H1 (cell line): ENCODE data around the gene TCERG1. TPM values are rescaled to one million over a fixed set of nuclear protein-coding genes. Genes with fewer than 3 reads are reported as not detected.
"Not testable (repeated sequence)": the region's sequence is repeated elsewhere in the genome, so short reads cannot be mapped to it uniquely, and the experiment has no call there.

Source experiments
- CTCF ChIA-PET: fragments of 300-600 bp; sonication (Branson Sonifier 250); formaldehyde crosslinking; loops from one replicate; lab custom pipeline; 2021; ENCODE audit not compliant: partially characterized antibody; lab: Charles Lee
- POLR2A ChIA-PET: fragments of 300-600 bp; sonication (Branson Sonifier 250); formaldehyde crosslinking; loops from one replicate; lab custom pipeline; 2021; ENCODE audit warnings: inconsistent platforms; ENCODE audit not compliant: partially characterized antibody; lab: Charles Lee
- DNase-seq, 2 experiments: peaks; one replicate each; pipeline versions ENCODE4 v3.0.0 to v3.0.0-alpha.2; 2010 to 2022; ENCODE audit warnings: low spot score in 2 of 2, low read depth in 1 of 2, mixed read lengths in 1 of 2
- FAIRE-seq: peaks from 2 replicates; lab custom pipeline; 2011; peaks lifted over from hg19 to GRCh38; lab: Jason Lieb, UNC
- H2AFZ ChIP-seq: 2 replicates; pipeline ENCODE4 v1.8.1; 2012; ENCODE audit warnings: low read length, inconsistent platforms
- H2AK5ac ChIP-seq: 2 replicates; pipeline ENCODE4 v1.6.1; 2013; ENCODE audit warnings: low read depth, low read length
- H2BK120ac ChIP-seq: replicated peaks from 2 replicates; pipeline ENCODE3; 2013; ENCODE audit warnings: low read depth, low read length, inconsistent platforms
- H2BK12ac ChIP-seq: 2 replicates; pipeline ENCODE4 v1.6.1; 2013; ENCODE audit warnings: low read depth, low read length
- H2BK15ac ChIP-seq: 2 replicates; pipeline ENCODE4 v1.6.1; 2013; ENCODE audit warnings: low read length
- H2BK20ac ChIP-seq: 2 replicates; pipeline ENCODE4 v1.6.1; 2013; ENCODE audit warnings: low read length
- H2BK5ac ChIP-seq: 2 replicates; pipeline ENCODE4 v1.6.1; 2013; ENCODE audit warnings: low read depth, low read length
- H3K14ac ChIP-seq: 2 replicates; pipeline ENCODE4 v1.6.1; 2013; ENCODE audit warnings: inconsistent platforms; ENCODE audit not compliant: insufficient read length
- H3K18ac ChIP-seq: 2 replicates; pipeline ENCODE4 v1.6.1; 2013; ENCODE audit warnings: low read length; ENCODE audit errors: extremely low read depth
- H3K23ac ChIP-seq: 2 replicates; pipeline ENCODE4 v1.6.1; 2013; ENCODE audit warnings: inconsistent platforms; ENCODE audit not compliant: insufficient read length
- H3K23me2 ChIP-seq: 2 replicates; pipeline ENCODE4 v1.6.1; 2013; ENCODE audit warnings: low read depth, low read length
- H3K27ac ChIP-seq: 2 replicates; pipeline ENCODE4 v1.6.1; 2011; ENCODE audit warnings: low read depth, low read length, inconsistent platforms
- H3K27me3 ChIP-seq, 4 experiments: replicated peaks in 1 of 4; 1 replicate in 1 of 4; 2 replicates in 3 of 4; pipeline versions ENCODE4 v1.6.1 to v1.8.1; 2011 to 2013; ENCODE audit warnings: low read length in 3 of 4, mild to moderate bottlenecking in 3 of 4, inconsistent platforms in 2 of 4, mixed read lengths in 2 of 4, moderate library complexity in 1 of 4; ENCODE audit not compliant: control insufficient read depth in 3 of 4, insufficient read depth in 3 of 4; ENCODE audit errors: extremely low read depth in 1 of 4
- H3K36me3 ChIP-seq, 4 experiments: 2 replicates each; pipeline versions ENCODE4 v1.6.1 to v1.8.1; 2011 to 2013; ENCODE audit warnings: mild to moderate bottlenecking in 4 of 4, low read length in 3 of 4, moderate library complexity in 2 of 4, control low read depth in 1 of 4, inconsistent platforms in 1 of 4; ENCODE audit not compliant: insufficient read depth in 4 of 4, control insufficient read depth in 2 of 4
- H3K4ac ChIP-seq: replicated peaks from 2 replicates; pipeline ENCODE3; 2013; ENCODE audit warnings: low read length, low read depth, mixed read lengths, inconsistent platforms; ENCODE audit not compliant: insufficient read length
- H3K4me1 ChIP-seq, 4 experiments: replicated peaks in 1 of 4; 1 replicate in 1 of 4; 2 replicates in 3 of 4; pipeline versions ENCODE4 v1.6.1 to v1.8.1; 2011 to 2013; ENCODE audit warnings: low read length in 3 of 4, inconsistent platforms in 2 of 4, mixed read lengths in 1 of 4; ENCODE audit not compliant: insufficient read depth in 4 of 4, control insufficient read depth in 3 of 4
- H3K4me2 ChIP-seq, 2 experiments: 2 replicates each; pipeline versions ENCODE4 v1.6.1 to v1.8.1; 2011 to 2013; ENCODE audit warnings: low read depth in 2 of 2, low read length in 2 of 2, control low read depth in 1 of 2, inconsistent platforms in 1 of 2, mild to moderate bottlenecking in 1 of 2; ENCODE audit not compliant: insufficient read depth in 1 of 2
- H3K4me3 ChIP-seq, 4 experiments: fragments of 200-600, 300-600 bp in 1 of 4; sonication (generic), shearing (Covaris generic), sonication (Bioruptor Twin) in 1 of 4; 2 replicates each; pipeline versions ENCODE4 v1.5.1 to v1.8.1; 2011 to 2016; ENCODE audit warnings: low read length in 4 of 4, low read depth in 3 of 4, control low read depth in 2 of 4, inconsistent platforms in 2 of 4, mild to moderate bottlenecking in 2 of 4, mixed read lengths in 1 of 4, moderate library complexity in 1 of 4; ENCODE audit not compliant: insufficient read depth in 2 of 4; ENCODE audit errors: extremely low read depth in 1 of 4
- H3K56ac ChIP-seq: replicated peaks from 2 replicates; pipeline ENCODE3; 2013; ENCODE audit warnings: low read depth, mild to moderate bottlenecking, mixed read lengths, low read length, inconsistent platforms; ENCODE audit not compliant: insufficient read length
- H3K79me1 ChIP-seq: 2 replicates; pipeline ENCODE4 v1.6.1; 2013; ENCODE audit warnings: low read depth, low read length, control low read depth
- H3K79me2 ChIP-seq, 2 experiments: 2 replicates each; pipeline versions ENCODE4 v1.6.1 to v1.8.1; 2012 to 2013; ENCODE audit warnings: low read length in 2 of 2, mild to moderate bottlenecking in 2 of 2, inconsistent platforms in 1 of 2; ENCODE audit not compliant: insufficient read depth in 2 of 2, control insufficient read depth in 1 of 2
- H3K9ac ChIP-seq, 4 experiments: replicated peaks in 1 of 4; 1 replicate in 1 of 4; 2 replicates in 3 of 4; pipeline versions ENCODE4 v1.6.1 to v1.8.1; 2011 to 2013; ENCODE audit warnings: low read depth in 3 of 4, low read length in 3 of 4, control low read depth in 2 of 4, mild to moderate bottlenecking in 2 of 4, moderate library complexity in 2 of 4, inconsistent platforms in 1 of 4; ENCODE audit errors: extremely low read depth in 1 of 4
- H3K9me3 ChIP-seq, 2 experiments: 2 replicates each; pipeline versions ENCODE4 v1.6.1 to v1.8.1; 2012 to 2013; ENCODE audit warnings: mild to moderate bottlenecking in 2 of 2, moderate library complexity in 2 of 2, control low read depth in 1 of 2, inconsistent platforms in 1 of 2, low read depth in 1 of 2, low read length in 1 of 2, mixed read lengths in 1 of 2; ENCODE audit not compliant: insufficient read depth in 2 of 2
- H4K20me1 ChIP-seq, 2 experiments: replicated peaks in 1 of 2; 2 replicates each; pipeline versions ENCODE3 to v1.8.1; 2011 to 2013; ENCODE audit warnings: inconsistent platforms in 2 of 2, low read length in 2 of 2, mild to moderate bottlenecking in 1 of 2; ENCODE audit not compliant: insufficient read depth in 2 of 2, control insufficient read depth in 1 of 2
- H4K5ac ChIP-seq: 2 replicates; pipeline ENCODE4 v1.6.1; 2013; ENCODE audit warnings: low read length, low read depth, mixed read lengths, inconsistent platforms; ENCODE audit not compliant: insufficient read length
- H4K8ac ChIP-seq: 2 replicates; pipeline ENCODE4 v1.8.0; 2013; ENCODE audit warnings: mild to moderate bottlenecking, moderate library complexity, low read length, inconsistent platforms; ENCODE audit not compliant: insufficient read depth; ENCODE audit errors: extremely low read depth
- H4K91ac ChIP-seq: replicated peaks from 2 replicates; pipeline ENCODE3; 2013; ENCODE audit warnings: low read length, mixed read lengths, inconsistent platforms; ENCODE audit not compliant: insufficient read length
- RAD21 ChIP-seq, 2 experiments: IDR thresholded peaks in 1 of 2; conservative IDR thresholded peaks in 1 of 2; 2 replicates each; pipeline ENCODE4 v1.6.1; 2011; ENCODE audit warnings: low read depth in 2 of 2, low read length in 2 of 2, improper control_type of control experiment in 1 of 2, inconsistent platforms in 1 of 2, mild to moderate bottlenecking in 1 of 2, moderate library complexity in 1 of 2
- WGBS, 2 experiments: shearing (Covaris generic) in 1 of 2; methylation state at CpG; one replicate each; pipeline versions ENCODE4 v1.1.6 to v1.1.7; 2013 to 2015; ENCODE audit warnings: low lambda C conversion rate in 2 of 2, mixed read lengths in 2 of 2, inconsistent platforms in 1 of 2, low coverage in 1 of 2, missing lambda C conversion rate in 1 of 2; ENCODE audit not compliant: insufficient replicate concordance in 2 of 2, insufficient coverage in 1 of 2, insufficient read length in 1 of 2; ENCODE audit errors: extremely low coverage in 1 of 2, missing lambda C conversion rate in 1 of 2; 5-methylcytosine and 5-hydroxymethylcytosine counted together
- polyA plus RNA-seq, 7 experiments: library from polyadenylated mRNA; depleted of rRNA in 3 of 7; stranded (reverse) in 5 of 7; unstranded in 2 of 7; fragments of >200 nt in 5 of 7; fragments of 200-250 nt in 2 of 7; gene quantifications; 1 replicate in 5 of 7; 2 replicates in 1 of 7; 4 replicates in 1 of 7; pipeline versions ENCODE4 v1.2.1 to v1.2.3, GENCODE V29; 2011 to 2013; ENCODE audit warnings: missing spikeins in 2 of 7, mixed read lengths in 2 of 7
- total RNA-seq: library from RNA; stranded (reverse); fragmentation: NEBNext Ultra II Directional; extraction: Animal tissue kit (Norgen Biotek cat#: 25700); gene quantifications from 2 replicates; pipeline ENCODE4 v1.2.1, GENCODE V29; 2021
- TF ChIP-seq, protein P1 (sequence below), 3 experiments: IDR thresholded peaks; 1 replicate in 2 of 3; 2 replicates in 1 of 3; pipeline versions ENCODE4 v1.5.1 to v1.6.1; 2011; ENCODE audit warnings: low read length in 3 of 3, mild to moderate bottlenecking in 3 of 3, inconsistent platforms in 2 of 3, low read depth in 1 of 3, moderate library complexity in 1 of 3; ENCODE audit not compliant: insufficient read depth in 1 of 3; ENCODE audit errors: control extremely low read depth in 1 of 3

TCERG1 gene
- total and polyA plus RNA-seq, 2 of the 8 experiments (the other 6 are each of a cell fraction or from before 2014, with no cell fraction given): 105 to 122 TPM

DNA sequence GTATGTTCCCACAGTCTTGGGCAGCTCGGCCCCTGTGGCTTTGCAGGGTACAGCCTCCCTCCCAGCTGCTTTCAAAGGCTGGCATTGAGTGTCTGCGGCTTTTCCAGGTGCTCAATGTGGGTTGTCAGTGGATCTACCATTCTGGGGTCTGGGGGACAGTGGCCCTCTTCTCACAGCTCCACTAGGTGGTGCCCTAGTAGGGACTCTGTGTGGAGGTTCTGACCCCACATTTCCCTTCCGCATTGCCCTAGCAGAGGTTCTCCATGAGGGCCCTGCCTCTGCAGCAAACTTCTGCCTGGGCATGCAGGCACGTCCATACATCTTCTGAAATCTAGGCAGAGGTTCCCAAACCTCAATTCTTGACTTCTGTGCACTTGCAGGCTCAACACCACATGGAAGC lies 109.8 kb downstream of the TCERG1 start:
- H2BK120ac ChIP-seq, H2BK15ac ChIP-seq, H2AK5ac ChIP-seq, H4K8ac ChIP-seq, H4K5ac ChIP-seq, POLR2A ChIA-PET, H4K91ac ChIP-seq, H3K23me2 ChIP-seq, H3K9ac ChIP-seq, H2BK12ac ChIP-seq, DNase-seq, H3K36me3 ChIP-seq, H3K27ac ChIP-seq, H2AFZ ChIP-seq, H3K18ac ChIP-seq, H3K4ac ChIP-seq, H3K4me2 ChIP-seq, H3K23ac ChIP-seq, H3K9me3 ChIP-seq, H3K27me3 ChIP-seq, H3K4me1 ChIP-seq, H4K20me1 ChIP-seq, FAIRE-seq, H3K56ac ChIP-seq, H3K79me1 ChIP-seq, H3K79me2 ChIP-seq, H3K14ac ChIP-seq, H3K4me3 ChIP-seq, H2BK5ac ChIP-seq, H2BK20ac ChIP-seq: not testable (repeated sequence)
- 95% methylated on average over 4 of the region's 4 CpGs; no CpG with 5 or more reads in 1 of the 2 experiments for WGBS, 2 experiments
- CTCF ChIA-PET: interaction anchor here (0.6 to 4.0 kb wide), 5 partner anchors 9 to 409 kb away, joined by 3 to 14 read pairs (median 4); no protein-coding TSS in a partner anchor
- TF ChIP-seq, protein P1, sequence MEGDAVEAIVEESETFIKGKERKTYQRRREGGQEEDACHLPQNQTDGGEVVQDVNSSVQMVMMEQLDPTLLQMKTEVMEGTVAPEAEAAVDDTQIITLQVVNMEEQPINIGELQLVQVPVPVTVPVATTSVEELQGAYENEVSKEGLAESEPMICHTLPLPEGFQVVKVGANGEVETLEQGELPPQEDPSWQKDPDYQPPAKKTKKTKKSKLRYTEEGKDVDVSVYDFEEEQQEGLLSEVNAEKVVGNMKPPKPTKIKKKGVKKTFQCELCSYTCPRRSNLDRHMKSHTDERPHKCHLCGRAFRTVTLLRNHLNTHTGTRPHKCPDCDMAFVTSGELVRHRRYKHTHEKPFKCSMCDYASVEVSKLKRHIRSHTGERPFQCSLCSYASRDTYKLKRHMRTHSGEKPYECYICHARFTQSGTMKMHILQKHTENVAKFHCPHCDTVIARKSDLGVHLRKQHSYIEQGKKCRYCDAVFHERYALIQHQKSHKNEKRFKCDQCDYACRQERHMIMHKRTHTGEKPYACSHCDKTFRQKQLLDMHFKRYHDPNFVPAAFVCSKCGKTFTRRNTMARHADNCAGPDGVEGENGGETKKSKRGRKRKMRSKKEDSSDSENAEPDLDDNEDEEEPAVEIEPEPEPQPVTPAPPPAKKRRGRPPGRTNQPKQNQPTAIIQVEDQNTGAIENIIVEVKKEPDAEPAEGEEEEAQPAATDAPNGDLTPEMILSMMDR (IDR thresholded peaks at IDR 0.05; ENCODE audit: control extremely low read depth in 1 of 3, insufficient read depth in 1 of 3, low read depth in 1 of 3, low read length in 3 of 3): peak; percentile 24 to 38 (median 30); a peak in 3 of 4 replicates
- peak; percentile 30 to 51; a peak in 3 of 4 replicates for TF ChIP-seq RAD21 (IDR thresholded peaks at IDR 0.05 in 1 of 2, conservative IDR thresholded peaks at IDR 0.05 in 1 of 2; ENCODE audit: low read depth in 2 of 2, low read length in 2 of 2)
